Lower leg skin (tissue), 4 donors: ENCODE results near the gene RAB17. TPM values are rescaled to one million over a fixed set of nuclear protein-coding genes. Genes with fewer than 3 reads are reported as not detected.
"Not testable (repeated sequence)": the region's sequence is repeated elsewhere in the genome, so short reads cannot be mapped to it uniquely, and the experiment has no call there.

Experiments used
- DNase-seq, 2 donors: peaks; one replicate each; pipeline ENCODE4 v3.0.0-alpha.2; 2019; ENCODE audit warnings: low spot score in 2 of 2
- H3K4me3 ChIP-seq: fragments of 200-600 bp; sonication (generic); 2 replicates; pipeline ENCODE4 v1.5.1; 2017; ENCODE audit warnings: mild to moderate bottlenecking, low read depth; ENCODE audit not compliant: poor library complexity, severe bottlenecking
- CTCF ChIP-seq, 3 donors: fragments of 450-650 bp; IDR thresholded peaks; one replicate each; pipeline ENCODE4 v1.5.1; 2016; ENCODE audit warnings: antibody characterized with exemption in 3 of 3, mild to moderate bottlenecking in 3 of 3, moderate library complexity in 2 of 3
- POLR2A ChIP-seq, 2 donors: fragments of 450-650 bp; IDR thresholded peaks; one replicate each; pipeline ENCODE4 v1.6.1; 2016 to 2017; ENCODE audit warnings: antibody characterized with exemption in 2 of 2, mild to moderate bottlenecking in 1 of 2, moderate library complexity in 1 of 2
- WGBS, 2 donors: methylation state at CpG; one replicate each; pipeline ENCODE4 v1.1.5; 2018; 5-methylcytosine and 5-hydroxymethylcytosine counted together
- intact Hi-C: fragments of 100-400 bp; cut with DNase I; formaldehyde crosslinking; loops from one replicate; pipeline ENCODE4 v1.15.0; 2023; ENCODE audit warnings: low total_unique reads
- total RNA-seq, 4 donors: library from RNA; depleted of rRNA; stranded (reverse); fragments of >200 nt; gene quantifications; one replicate each; pipeline ENCODE4 v1.1.0, GENCODE V29; 2016

RAB17 gene
- total RNA-seq, 4 donors from 2014 or later: 1.7 to 6.3 (median 2.8) TPM

DNA sequence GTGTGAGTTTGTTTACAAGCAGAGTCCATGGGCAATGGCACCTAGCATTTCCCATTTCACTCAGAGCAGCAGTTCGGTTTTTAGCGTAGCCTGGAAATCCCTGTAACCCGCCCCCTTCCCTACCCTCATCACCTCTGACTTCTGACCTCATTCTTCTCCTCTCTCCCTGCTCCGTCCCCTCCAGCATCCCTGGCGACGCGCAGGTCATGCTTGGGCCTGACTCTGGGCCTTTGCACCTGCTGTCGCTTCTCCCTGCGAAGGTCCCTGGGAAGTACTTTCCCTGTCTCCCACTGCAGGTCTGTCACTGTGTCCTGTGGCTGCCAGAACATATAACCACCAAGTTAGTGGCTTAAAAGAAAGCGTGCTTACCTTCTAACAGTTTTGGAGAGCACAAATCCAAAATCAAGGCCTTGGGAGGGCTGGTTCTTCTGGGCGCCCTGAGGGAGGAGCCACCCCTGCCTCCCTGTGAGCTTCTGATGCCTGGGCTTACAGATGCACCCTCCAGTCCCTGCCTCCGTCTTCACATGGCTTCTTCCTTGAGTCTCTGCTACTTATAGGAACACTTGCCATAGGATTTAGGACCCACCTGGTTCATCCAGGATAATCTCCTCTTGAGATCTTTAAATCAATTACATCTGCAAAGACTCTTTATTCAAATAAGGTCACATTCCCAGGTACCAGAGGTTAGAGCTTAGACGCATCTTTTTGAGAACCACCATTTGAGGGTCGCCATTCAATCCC, 8.1 kb upstream of the RAB17 start:
- intact Hi-C loops: loop anchor here (10.0 kb wide), 1 partner anchor 146 kb away; no protein-coding TSS in a partner anchor
- no peak overlapping the region for H3K4me3 ChIP-seq
- DNase-seq: no peak
- TF ChIP-seq CTCF (IDR thresholded peaks at IDR 0.05) (no peak), POLR2A (IDR thresholded peaks at IDR 0.05) (no peak)
- WGBS, 2 donors: 93 to 96% methylated on average over 14 of the region's 14 CpGs

GRCh38 chr2:237597196-237598145, 6.9 kb upstream of the RAB17 start:
- no peak for DNase-seq
- TF ChIP-seq CTCF (IDR thresholded peaks at IDR 0.05): no peak
- TF ChIP-seq POLR2A (IDR thresholded peaks at IDR 0.05): no peak
- intact Hi-C loops: loop anchor here (10.0 kb wide), 1 partner anchor 147 kb away; no protein-coding TSS in a partner anchor
- no peak overlapping the region for H3K4me3 ChIP-seq
- WGBS, 2 donors: 91 to 93% methylated on average over 29 of the region's 29 CpGs

DNA sequence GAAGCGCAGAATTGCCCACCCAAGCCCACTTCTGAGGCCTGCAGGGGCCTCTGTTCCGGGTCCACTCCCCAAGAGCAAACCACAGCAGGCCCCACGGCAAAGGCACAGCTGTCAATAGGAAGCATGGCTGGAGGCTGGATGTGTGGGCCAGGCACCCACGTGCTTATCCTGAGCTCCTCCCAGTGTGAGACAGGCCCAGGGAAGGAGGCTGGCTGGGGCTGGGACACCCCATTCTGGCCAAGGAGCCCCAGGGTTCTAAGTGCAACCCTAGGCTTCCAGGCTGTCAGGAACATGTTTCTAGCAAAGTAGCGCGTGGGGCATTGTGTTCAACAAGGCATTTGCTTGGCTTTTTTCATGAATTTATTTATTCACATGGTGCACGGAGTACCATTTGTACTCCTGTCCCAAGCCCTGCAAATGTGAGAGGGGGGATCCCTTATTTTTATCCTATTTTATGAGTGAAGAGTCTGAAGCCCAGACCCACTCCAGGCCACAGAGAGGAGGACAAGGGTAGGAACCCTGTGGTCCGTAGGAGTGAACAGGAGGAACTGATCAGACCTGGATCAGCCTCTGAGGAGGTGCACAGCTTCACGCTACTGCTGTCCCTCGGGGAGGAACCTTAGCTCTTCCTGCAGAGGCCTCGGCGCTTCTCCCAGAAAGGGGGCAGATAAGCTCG, 6.1 kb upstream of the RAB17 start:
- intact Hi-C loops: loop anchor here (10.0 kb wide), 1 partner anchor 148 kb away; no protein-coding TSS in a partner anchor
- no peak overlapping the region for H3K4me3 ChIP-seq
- WGBS, 2 donors: 77 to 85% methylated on average over 11 to 13 of the region's 13 CpGs
- DNase-seq: no peak
- no peak for TF ChIP-seq CTCF (IDR thresholded peaks at IDR 0.05)
- no peak for TF ChIP-seq POLR2A (IDR thresholded peaks at IDR 0.05)

GRCh38 chr2:237595829-237596519, 5.4 kb upstream of the RAB17 start:
- 96% methylated on average over 5 of the region's 5 CpGs for WGBS, 2 donors
- intact Hi-C loops: loop anchor here (10.0 kb wide), 1 partner anchor 149 kb away; no protein-coding TSS in a partner anchor
- not testable (repeated sequence) for DNase-seq, H3K4me3 ChIP-seq

GRCh38 chr2:237594514-237594871, 4.0 kb upstream of the RAB17 start:
- intact Hi-C loops: loop anchor here (10.0 kb wide), 1 partner anchor 150 kb away; no protein-coding TSS in a partner anchor
- DNase-seq: no peak
- 84% methylated on average over 5 of the region's 5 CpGs for WGBS, 2 donors
- TF ChIP-seq POLR2A (IDR thresholded peaks at IDR 0.05): no peak
- no peak for TF ChIP-seq CTCF (IDR thresholded peaks at IDR 0.05)
- no peak overlapping the region for H3K4me3 ChIP-seq
